WERI-Rb-1 (cell line): ENCODE data around the gene PTPRM.

Source experiments
- DNase-seq: peaks from one replicate; pipeline ENCODE4 v3.0.0-alpha.2; 2020
- H3K27ac ChIP-seq: fragments of 250-450 bp; sonication (Bioruptor Pico); 2 replicates; pipeline ENCODE4 v1.5.1; 2020; ENCODE audit warnings: mild to moderate bottlenecking, moderate library complexity
- H3K27me3 ChIP-seq: fragments of 250-450 bp; sonication (Bioruptor Pico); 2 replicates; pipeline ENCODE4 v1.5.1; 2021; ENCODE audit warnings: mild to moderate bottlenecking, low read depth, moderate library complexity; ENCODE audit not compliant: insufficient read depth, severe bottlenecking
- H3K36me3 ChIP-seq: fragments of 250-450 bp; sonication (Bioruptor Pico); 2 replicates; pipeline ENCODE4 v1.5.1; 2020; ENCODE audit warnings: mild to moderate bottlenecking, moderate library complexity
- H3K4me3 ChIP-seq: 2 replicates; pipeline ENCODE4 v1.5.1; 2011; ENCODE audit warnings: low read depth, mild to moderate bottlenecking, control low read depth, low read length
- H3K9me3 ChIP-seq: fragments of 250-450 bp; sonication (Bioruptor Pico); 2 replicates; pipeline ENCODE4 v1.5.1; 2021; ENCODE audit warnings: mild to moderate bottlenecking, moderate library complexity; ENCODE audit not compliant: severe bottlenecking
- CTCF ChIP-seq: IDR thresholded peaks from 2 replicates; pipeline ENCODE4 v1.5.1; 2011; ENCODE audit warnings: low read depth, mild to moderate bottlenecking, control low read depth, inconsistent platforms, low read length

The PTPRM gene

GRCh38 chr18:8020132-8020846 lies 453.2 kb downstream of the PTPRM start:
- no peak for DNase-seq
- Histone ChIP-seq H3K36me3 (no peaks in the 10 kb centered on the region), H3K4me3 (no peak overlapping the region), H3K27ac (no peak overlapping the region), H3K27me3 (no peaks in the 10 kb centered on the region), H3K9me3 (no peaks in the 10 kb centered on the region)
- no peak for TF ChIP-seq CTCF

- no peak for TF ChIP-seq CTCF
- Histone ChIP-seq H3K4me3 (no peak overlapping the region), H3K27me3 (no peaks in the 10 kb centered on the region), H3K9me3 (no peaks in the 10 kb centered on the region), H3K36me3 (no peaks in the 10 kb centered on the region), H3K27ac (no peak overlapping the region)
- no peak for DNase-seq
These were observed 461.9 kb downstream of the PTPRM start for GRCh38 chr18:8029061-8029460.

GRCh38 chr18:8029731-8030130 lies 462.6 kb downstream of the PTPRM start:
- peaks cover 4% of the 10 kb centered on the region for H3K9me3 ChIP-seq
- H3K27ac ChIP-seq, result no peak overlapping the region
- H3K36me3 ChIP-seq, result no peaks in the 10 kb centered on the region
- TF ChIP-seq CTCF, result no peak
- H3K27me3 ChIP-seq, result no peaks in the 10 kb centered on the region
- DNase-seq, result no peak
- H3K4me3 ChIP-seq, result no peak overlapping the region

GRCh38 chr18:8030201-8030600 lies 463.1 kb downstream of the PTPRM start:
- no peak overlapping the region for H3K4me3 ChIP-seq
- H3K36me3 ChIP-seq, result no peaks in the 10 kb centered on the region
- peaks cover 5% of the 10 kb centered on the region for H3K9me3 ChIP-seq
- no peak for DNase-seq
- TF ChIP-seq CTCF, result no peak
- H3K27ac ChIP-seq, result no peak overlapping the region
- H3K27me3 ChIP-seq, result no peaks in the 10 kb centered on the region

- DNase-seq, result no peak
- Histone ChIP-seq H3K9me3 (peaks cover 5% of the 10 kb centered on the region), H3K4me3 (no peak overlapping the region), H3K27ac (no peak overlapping the region), H3K27me3 (no peaks in the 10 kb centered on the region), H3K36me3 (no peaks in the 10 kb centered on the region)
- TF ChIP-seq CTCF, result no peak
These were observed 464.4 kb downstream of the PTPRM start for GRCh38 chr18:8031496-8031895.

GRCh38 chr18:8034674-8035073 lies 467.6 kb downstream of the PTPRM start:
- H3K27me3 ChIP-seq, result no peaks in the 10 kb centered on the region
- no peak for TF ChIP-seq CTCF
- no peak overlapping the region for H3K4me3 ChIP-seq
- peaks cover 5% of the 10 kb centered on the region for H3K9me3 ChIP-seq
- no peak overlapping the region for H3K27ac ChIP-seq
- DNase-seq, result no peak
- H3K36me3 ChIP-seq, result no peaks in the 10 kb centered on the region
